ENCODE results near the gene DNAI1.
"Not testable (repeated sequence)": the region's sequence is repeated elsewhere in the genome, so short reads cannot be mapped to it uniquely, and the experiment has no call there.

The DNAI1 gene

GRCh38 chr9:34515959-34516358, 57.4 kb downstream of the DNAI1 start:
- DNase-seq: no peak

GRCh38 chr9:34517185-34517584, 58.6 kb downstream of the DNAI1 start:
- DNase-seq: no peak

- DNase-seq: no peak
Observed at GRCh38 chr9:34518110-34518616, 59.6 kb downstream of the DNAI1 start.

DNA sequence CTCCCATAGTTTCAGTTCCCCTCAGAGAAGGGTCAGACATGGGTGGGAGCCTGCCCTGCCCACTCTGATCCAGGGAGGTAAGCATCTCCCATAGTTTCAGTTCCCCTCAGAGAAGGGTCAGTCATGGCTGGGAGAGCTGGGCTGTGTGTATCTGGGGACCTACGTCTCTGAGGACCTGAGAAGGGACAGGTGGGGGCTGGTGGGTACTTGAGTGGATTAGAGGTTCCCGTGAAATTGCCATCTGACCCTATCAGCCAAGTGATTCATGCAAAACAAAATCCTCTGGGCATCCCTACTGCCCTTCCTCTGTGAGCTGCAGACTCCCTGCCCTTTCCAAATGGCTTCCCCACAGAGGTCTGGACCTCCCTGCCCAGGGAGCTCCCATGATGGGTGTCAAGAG, 60.3 kb downstream of the DNAI1 start:
- DNase-seq: no peak

GRCh38 chr9:34519321-34520020, 60.9 kb downstream of the DNAI1 start:
- no peak for DNase-seq

DNA sequence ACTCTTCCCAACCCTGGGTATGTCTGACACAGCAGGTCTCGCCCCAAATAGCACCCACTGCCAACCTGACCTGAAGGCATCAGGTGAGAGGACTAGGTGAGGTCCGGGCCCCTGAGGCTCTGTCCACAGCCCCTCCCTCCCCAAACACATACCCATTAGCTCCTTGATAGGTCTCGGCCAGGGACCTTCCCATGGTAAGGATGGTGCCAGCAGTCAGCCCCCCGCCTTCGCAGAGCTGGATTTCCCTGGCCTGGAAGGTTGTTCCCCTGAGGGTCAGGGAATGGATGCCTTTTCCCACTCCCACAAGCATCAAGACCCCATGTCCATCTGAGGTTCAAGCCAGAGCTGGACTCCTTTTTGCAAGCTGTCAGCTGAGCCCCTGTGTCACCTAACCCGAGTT, 61.5 kb downstream of the DNAI1 start:
- no peak for DNase-seq

GRCh38 chr9:34520505-34521385, 62.1 kb downstream of the DNAI1 start:
- DNase-seq: no peak

GRCh38 chr9:34521406-34522045, 62.9 kb downstream of the DNAI1 start:
- DNase-seq: no peak

GRCh38 chr9:34522091-34522887, 63.7 kb downstream of the DNAI1 start:
- no peak for DNase-seq

- peak; percentile 71 for DNase-seq
Observed at GRCh38 chr9:34522971-34523797, 64.6 kb downstream of the DNAI1 start, which contains the start of gene ENHO. ENHO (minus strand) TSS chr9:34522990; CDS start chr9:34521695, 1,295 bp downstream.

DNA sequence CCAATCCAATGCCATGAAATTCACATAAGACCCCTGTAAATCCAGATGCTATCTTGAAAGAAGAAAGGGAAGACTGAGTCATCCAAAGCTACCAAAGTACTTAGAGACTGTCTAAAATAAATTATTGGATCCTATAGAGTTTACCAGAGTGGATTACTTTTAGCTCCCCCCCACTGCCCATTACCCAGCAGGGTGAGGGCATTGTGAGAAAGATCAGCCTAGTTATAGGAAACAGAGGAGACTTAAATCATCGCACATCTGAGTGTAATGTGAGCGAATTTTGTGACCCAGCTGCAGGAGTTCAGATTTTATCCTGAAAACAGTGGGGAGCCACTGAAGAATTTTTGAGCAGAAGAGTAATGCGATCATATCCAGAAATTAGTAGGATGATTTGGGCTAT, 65.7 kb downstream of the DNAI1 start:
- DNase-seq: no peak

- DNase-seq: no peak
Observed at GRCh38 chr9:34526026-34526425, 67.4 kb downstream of the DNAI1 start.

DNA sequence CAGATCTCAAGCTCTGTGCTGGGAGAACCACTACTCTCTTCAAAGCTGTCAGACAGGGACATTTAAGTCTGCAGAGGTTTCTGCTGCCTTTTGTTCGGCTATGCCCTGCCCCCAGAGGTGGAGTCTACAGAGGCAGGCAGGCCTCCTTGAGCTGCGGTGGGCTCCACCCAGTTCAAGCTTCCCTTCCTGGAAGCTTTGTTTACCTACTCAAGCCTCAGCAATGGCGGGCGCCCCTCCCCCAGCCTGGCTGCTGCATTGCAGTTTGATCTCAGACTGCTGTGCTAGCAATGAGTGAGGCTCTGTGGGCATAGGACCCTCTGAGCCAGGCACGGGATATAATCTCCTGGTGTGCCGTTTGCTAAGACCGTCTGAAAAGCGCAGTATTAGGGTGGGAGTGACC, 73.4 kb downstream of the DNAI1 start:
- not testable (repeated sequence) for DNase-seq

DNA sequence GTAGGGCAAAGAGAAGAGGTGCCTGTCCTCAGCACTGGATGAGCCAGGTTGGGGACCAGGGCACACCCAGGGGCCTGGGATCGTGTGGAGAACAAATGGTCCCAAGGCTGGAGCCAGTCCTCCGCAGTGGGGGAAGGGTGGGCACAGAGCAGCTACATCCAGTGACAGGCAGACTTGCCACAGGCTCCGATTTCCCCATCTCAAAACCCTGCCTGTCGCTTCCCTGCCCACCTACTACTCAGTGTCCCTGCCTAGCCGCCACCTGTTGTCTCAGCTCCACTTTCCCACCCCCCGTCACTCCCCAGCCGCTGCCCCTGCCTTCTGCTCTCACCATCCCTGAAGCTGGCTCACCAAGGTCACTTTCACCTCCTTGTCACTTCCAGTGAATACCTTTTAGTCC, 78.1 kb downstream of the DNAI1 start:
- DNase-seq: no peak

- DNase-seq: no peak
Observed at GRCh38 chr9:34540827-34541226, 82.2 kb downstream of the DNAI1 start.

DNA sequence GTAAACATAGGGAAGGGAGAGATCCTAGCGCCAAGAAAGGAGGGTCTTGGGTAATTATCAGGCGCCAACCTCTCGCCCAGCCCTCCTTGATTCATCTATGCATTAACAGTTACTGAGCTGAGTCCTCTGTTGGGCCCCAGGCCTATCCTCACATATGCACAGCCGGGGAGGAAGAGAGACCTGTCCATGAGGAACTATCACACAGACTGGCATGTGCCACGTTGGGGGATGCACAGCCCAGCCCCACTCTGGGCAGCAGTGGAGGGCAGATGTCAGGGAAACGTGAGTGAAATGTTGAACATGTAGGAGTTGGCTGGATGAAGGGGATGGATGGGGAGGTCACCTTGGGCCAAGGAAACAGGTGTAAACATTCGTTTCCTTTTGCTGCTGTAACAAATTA, 82.9 kb downstream of the DNAI1 start:
- DNase-seq: no peak

- no peak for DNase-seq
Observed at GRCh38 chr9:34544035-34544434, 85.4 kb downstream of the DNAI1 start.

DNA sequence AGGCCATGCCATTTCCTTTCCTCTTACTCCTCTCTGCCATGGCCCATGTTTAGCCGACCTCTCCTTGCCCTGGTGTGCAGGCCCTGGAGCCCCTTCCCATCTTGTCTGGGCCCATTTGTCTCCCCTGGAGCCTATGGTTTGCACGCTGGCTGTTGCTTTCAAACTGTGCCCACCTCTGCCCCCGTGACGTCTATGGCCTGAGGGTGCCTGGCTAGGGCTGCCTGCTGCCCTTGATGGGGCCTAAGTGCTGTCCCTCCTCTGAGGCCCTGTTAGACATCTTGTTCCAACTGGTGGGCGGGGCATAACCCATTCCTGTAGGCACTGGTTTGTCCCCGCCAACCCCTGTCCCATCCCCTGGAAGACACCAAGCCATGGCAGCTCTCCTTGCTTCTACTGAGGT, 86.9 kb downstream of the DNAI1 start:
- no peak for DNase-seq

GRCh38 chr9:34546102-34546833, 87.7 kb downstream of the DNAI1 start:
- no peak for DNase-seq

DNA sequence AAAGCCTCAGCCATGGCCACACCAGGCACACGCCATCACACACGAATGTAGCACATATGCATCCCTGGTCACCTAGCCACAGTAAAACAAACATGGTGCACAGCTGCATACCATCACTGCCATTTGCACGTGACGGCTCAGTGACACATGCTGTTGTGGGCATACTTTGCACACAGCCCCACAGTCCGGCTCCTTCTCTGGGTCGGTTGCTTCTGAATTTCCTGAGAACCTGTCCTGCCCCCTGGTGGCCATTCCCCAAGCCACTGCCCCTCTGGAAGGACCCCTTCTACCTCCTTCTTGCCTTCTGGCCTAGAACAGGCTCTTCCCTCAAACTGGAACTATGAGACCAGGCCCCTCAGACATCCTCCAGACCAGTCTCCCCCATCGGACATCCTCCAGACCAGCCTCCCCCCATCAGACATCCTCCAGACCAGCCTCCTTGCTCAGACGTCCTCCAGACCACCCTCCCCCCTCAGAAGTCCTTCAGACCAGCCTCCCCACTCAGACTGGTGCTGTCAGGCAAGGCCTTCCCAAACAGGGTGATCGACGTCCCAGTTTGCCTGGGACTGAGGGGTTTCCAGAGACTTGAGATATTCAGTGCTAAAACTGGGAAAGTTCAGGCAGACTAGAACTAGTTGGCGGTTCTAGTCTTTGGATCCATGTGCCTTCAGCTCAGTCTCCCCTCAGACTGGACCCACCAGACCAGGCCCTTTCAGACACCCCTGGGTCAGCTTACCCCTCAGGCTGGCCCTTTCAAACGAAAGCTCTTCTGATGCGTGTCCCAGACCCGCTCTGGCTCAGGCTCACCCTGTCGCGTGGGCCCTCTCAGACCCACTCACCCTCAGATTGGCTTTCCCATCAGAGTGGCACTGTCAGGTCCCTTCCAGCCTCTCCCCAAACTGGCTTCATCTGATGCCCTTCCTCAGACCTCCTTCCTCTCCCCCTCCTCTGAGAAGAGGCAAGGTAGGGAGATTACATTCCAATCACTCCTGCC, 88.5 kb downstream of the DNAI1 start:
- peak; percentile 67 for DNase-seq
